H1 (cell line): ENCODE data around the gene TSPAN16. TPM values are rescaled to one million over a fixed set of nuclear protein-coding genes. Genes with fewer than 3 reads are reported as not detected.

Source experiments
- CTCF ChIA-PET: fragments of 300-600 bp; sonication (Branson Sonifier 250); formaldehyde crosslinking; loops from one replicate; lab custom pipeline; 2021; ENCODE audit not compliant: partially characterized antibody; lab: Charles Lee
- POLR2A ChIA-PET: fragments of 300-600 bp; sonication (Branson Sonifier 250); formaldehyde crosslinking; loops from one replicate; lab custom pipeline; 2021; ENCODE audit warnings: inconsistent platforms; ENCODE audit not compliant: partially characterized antibody; lab: Charles Lee
- DNase-seq, 2 experiments: peaks; one replicate each; pipeline versions ENCODE4 v3.0.0 to v3.0.0-alpha.2; 2010 to 2022; ENCODE audit warnings: low spot score in 2 of 2, low read depth in 1 of 2, mixed read lengths in 1 of 2
- FAIRE-seq: peaks from 2 replicates; lab custom pipeline; 2011; peaks lifted over from hg19 to GRCh38; lab: Jason Lieb, UNC
- H2AFZ ChIP-seq: 2 replicates; pipeline ENCODE4 v1.8.1; 2012; ENCODE audit warnings: low read length, inconsistent platforms
- H2AK5ac ChIP-seq: 2 replicates; pipeline ENCODE4 v1.6.1; 2013; ENCODE audit warnings: low read depth, low read length
- H2BK120ac ChIP-seq: replicated peaks from 2 replicates; pipeline ENCODE3; 2013; ENCODE audit warnings: low read depth, low read length, inconsistent platforms
- H2BK12ac ChIP-seq: 2 replicates; pipeline ENCODE4 v1.6.1; 2013; ENCODE audit warnings: low read depth, low read length
- H2BK15ac ChIP-seq: 2 replicates; pipeline ENCODE4 v1.6.1; 2013; ENCODE audit warnings: low read length
- H2BK20ac ChIP-seq: 2 replicates; pipeline ENCODE4 v1.6.1; 2013; ENCODE audit warnings: low read length
- H2BK5ac ChIP-seq: 2 replicates; pipeline ENCODE4 v1.6.1; 2013; ENCODE audit warnings: low read depth, low read length
- H3K14ac ChIP-seq: 2 replicates; pipeline ENCODE4 v1.6.1; 2013; ENCODE audit warnings: inconsistent platforms; ENCODE audit not compliant: insufficient read length
- H3K18ac ChIP-seq: 2 replicates; pipeline ENCODE4 v1.6.1; 2013; ENCODE audit warnings: low read length; ENCODE audit errors: extremely low read depth
- H3K23ac ChIP-seq: 2 replicates; pipeline ENCODE4 v1.6.1; 2013; ENCODE audit warnings: inconsistent platforms; ENCODE audit not compliant: insufficient read length
- H3K23me2 ChIP-seq: 2 replicates; pipeline ENCODE4 v1.6.1; 2013; ENCODE audit warnings: low read depth, low read length
- H3K27ac ChIP-seq: 2 replicates; pipeline ENCODE4 v1.6.1; 2011; ENCODE audit warnings: low read depth, low read length, inconsistent platforms
- H3K27me3 ChIP-seq, 4 experiments: replicated peaks in 1 of 4; 1 replicate in 1 of 4; 2 replicates in 3 of 4; pipeline versions ENCODE4 v1.6.1 to v1.8.1; 2011 to 2013; ENCODE audit warnings: low read length in 3 of 4, mild to moderate bottlenecking in 3 of 4, inconsistent platforms in 2 of 4, mixed read lengths in 2 of 4, moderate library complexity in 1 of 4; ENCODE audit not compliant: control insufficient read depth in 3 of 4, insufficient read depth in 3 of 4; ENCODE audit errors: extremely low read depth in 1 of 4
- H3K36me3 ChIP-seq, 4 experiments: 2 replicates each; pipeline versions ENCODE4 v1.6.1 to v1.8.1; 2011 to 2013; ENCODE audit warnings: mild to moderate bottlenecking in 4 of 4, low read length in 3 of 4, moderate library complexity in 2 of 4, control low read depth in 1 of 4, inconsistent platforms in 1 of 4; ENCODE audit not compliant: insufficient read depth in 4 of 4, control insufficient read depth in 2 of 4
- H3K4ac ChIP-seq: replicated peaks from 2 replicates; pipeline ENCODE3; 2013; ENCODE audit warnings: low read length, low read depth, mixed read lengths, inconsistent platforms; ENCODE audit not compliant: insufficient read length
- H3K4me1 ChIP-seq, 4 experiments: replicated peaks in 1 of 4; 1 replicate in 1 of 4; 2 replicates in 3 of 4; pipeline versions ENCODE4 v1.6.1 to v1.8.1; 2011 to 2013; ENCODE audit warnings: low read length in 3 of 4, inconsistent platforms in 2 of 4, mixed read lengths in 1 of 4; ENCODE audit not compliant: insufficient read depth in 4 of 4, control insufficient read depth in 3 of 4
- H3K4me2 ChIP-seq, 2 experiments: 2 replicates each; pipeline versions ENCODE4 v1.6.1 to v1.8.1; 2011 to 2013; ENCODE audit warnings: low read depth in 2 of 2, low read length in 2 of 2, control low read depth in 1 of 2, inconsistent platforms in 1 of 2, mild to moderate bottlenecking in 1 of 2; ENCODE audit not compliant: insufficient read depth in 1 of 2
- H3K4me3 ChIP-seq, 4 experiments: fragments of 200-600, 300-600 bp in 1 of 4; sonication (generic), shearing (Covaris generic), sonication (Bioruptor Twin) in 1 of 4; 2 replicates each; pipeline versions ENCODE4 v1.5.1 to v1.8.1; 2011 to 2016; ENCODE audit warnings: low read length in 4 of 4, low read depth in 3 of 4, control low read depth in 2 of 4, inconsistent platforms in 2 of 4, mild to moderate bottlenecking in 2 of 4, mixed read lengths in 1 of 4, moderate library complexity in 1 of 4; ENCODE audit not compliant: insufficient read depth in 2 of 4; ENCODE audit errors: extremely low read depth in 1 of 4
- H3K56ac ChIP-seq: replicated peaks from 2 replicates; pipeline ENCODE3; 2013; ENCODE audit warnings: low read depth, mild to moderate bottlenecking, mixed read lengths, low read length, inconsistent platforms; ENCODE audit not compliant: insufficient read length
- H3K79me1 ChIP-seq: 2 replicates; pipeline ENCODE4 v1.6.1; 2013; ENCODE audit warnings: low read depth, low read length, control low read depth
- H3K79me2 ChIP-seq, 2 experiments: 2 replicates each; pipeline versions ENCODE4 v1.6.1 to v1.8.1; 2012 to 2013; ENCODE audit warnings: low read length in 2 of 2, mild to moderate bottlenecking in 2 of 2, inconsistent platforms in 1 of 2; ENCODE audit not compliant: insufficient read depth in 2 of 2, control insufficient read depth in 1 of 2
- H3K9ac ChIP-seq, 4 experiments: replicated peaks in 1 of 4; 1 replicate in 1 of 4; 2 replicates in 3 of 4; pipeline versions ENCODE4 v1.6.1 to v1.8.1; 2011 to 2013; ENCODE audit warnings: low read depth in 3 of 4, low read length in 3 of 4, control low read depth in 2 of 4, mild to moderate bottlenecking in 2 of 4, moderate library complexity in 2 of 4, inconsistent platforms in 1 of 4; ENCODE audit errors: extremely low read depth in 1 of 4
- H3K9me3 ChIP-seq, 2 experiments: 2 replicates each; pipeline versions ENCODE4 v1.6.1 to v1.8.1; 2012 to 2013; ENCODE audit warnings: mild to moderate bottlenecking in 2 of 2, moderate library complexity in 2 of 2, control low read depth in 1 of 2, inconsistent platforms in 1 of 2, low read depth in 1 of 2, low read length in 1 of 2, mixed read lengths in 1 of 2; ENCODE audit not compliant: insufficient read depth in 2 of 2
- H4K20me1 ChIP-seq, 2 experiments: replicated peaks in 1 of 2; 2 replicates each; pipeline versions ENCODE3 to v1.8.1; 2011 to 2013; ENCODE audit warnings: inconsistent platforms in 2 of 2, low read length in 2 of 2, mild to moderate bottlenecking in 1 of 2; ENCODE audit not compliant: insufficient read depth in 2 of 2, control insufficient read depth in 1 of 2
- H4K5ac ChIP-seq: 2 replicates; pipeline ENCODE4 v1.6.1; 2013; ENCODE audit warnings: low read length, low read depth, mixed read lengths, inconsistent platforms; ENCODE audit not compliant: insufficient read length
- H4K8ac ChIP-seq: 2 replicates; pipeline ENCODE4 v1.8.0; 2013; ENCODE audit warnings: mild to moderate bottlenecking, moderate library complexity, low read length, inconsistent platforms; ENCODE audit not compliant: insufficient read depth; ENCODE audit errors: extremely low read depth
- H4K91ac ChIP-seq: replicated peaks from 2 replicates; pipeline ENCODE3; 2013; ENCODE audit warnings: low read length, mixed read lengths, inconsistent platforms; ENCODE audit not compliant: insufficient read length
- ASH2L ChIP-seq: fragments of 200-600, 300-600 bp; sonication (generic); IDR thresholded peaks from one replicate; pipeline ENCODE4 v1.7.1; 2017; ENCODE audit warnings: low read length
- GTF2F1 ChIP-seq: IDR thresholded peaks from 2 replicates; pipeline ENCODE4 v1.6.1; 2012; ENCODE audit warnings: low read depth, low read length, improper control_type of control experiment, borderline replicate concordance
- SIX5 ChIP-seq: IDR thresholded peaks from 2 replicates; pipeline ENCODE4 v1.6.1; 2011; ENCODE audit warnings: mild to moderate bottlenecking, low read depth, low read length
- WGBS, 2 experiments: shearing (Covaris generic) in 1 of 2; methylation state at CpG; one replicate each; pipeline versions ENCODE4 v1.1.6 to v1.1.7; 2013 to 2015; ENCODE audit warnings: low lambda C conversion rate in 2 of 2, mixed read lengths in 2 of 2, inconsistent platforms in 1 of 2, low coverage in 1 of 2, missing lambda C conversion rate in 1 of 2; ENCODE audit not compliant: insufficient replicate concordance in 2 of 2, insufficient coverage in 1 of 2, insufficient read length in 1 of 2; ENCODE audit errors: extremely low coverage in 1 of 2, missing lambda C conversion rate in 1 of 2; 5-methylcytosine and 5-hydroxymethylcytosine counted together
- polyA plus RNA-seq, 7 experiments: library from polyadenylated mRNA; depleted of rRNA in 3 of 7; stranded (reverse) in 5 of 7; unstranded in 2 of 7; fragments of >200 nt in 5 of 7; fragments of 200-250 nt in 2 of 7; gene quantifications; 1 replicate in 5 of 7; 2 replicates in 1 of 7; 4 replicates in 1 of 7; pipeline versions ENCODE4 v1.2.1 to v1.2.3, GENCODE V29; 2011 to 2013; ENCODE audit warnings: missing spikeins in 2 of 7, mixed read lengths in 2 of 7
- total RNA-seq: library from RNA; stranded (reverse); fragmentation: NEBNext Ultra II Directional; extraction: Animal tissue kit (Norgen Biotek cat#: 25700); gene quantifications from 2 replicates; pipeline ENCODE4 v1.2.1, GENCODE V29; 2021

TSPAN16 gene
- total and polyA plus RNA-seq, 2 of the 8 experiments (the other 6 are each of a cell fraction or from before 2014, with no cell fraction given), result not detected

GRCh38 chr19:11290256-11290655 lies 5.7 kb upstream of the TSPAN16 start:
- no peak for FAIRE-seq
- Histone ChIP-seq H3K36me3 (no peaks in the 10 kb centered on the region), H3K56ac (no peak overlapping the region), H3K23ac (no peak overlapping the region), H3K9ac (no peak overlapping the region), H3K14ac (no peak overlapping the region), H2AFZ (no peak overlapping the region), H3K23me2 (no peaks in the 10 kb centered on the region; the same call in 1 of the 2 replicates), H4K20me1 (no peaks in the 10 kb centered on the region), H2BK120ac (no peak overlapping the region), H2BK5ac (no peak overlapping the region), H3K27ac (no peak overlapping the region), H3K79me1 (no peaks in the 10 kb centered on the region), H3K27me3 (no peaks in the 10 kb centered on the region), H4K91ac (no peak overlapping the region), H2AK5ac (no peak overlapping the region), H4K8ac (no peak overlapping the region), H2BK15ac (no peak overlapping the region), H3K4me1 (peaks cover 0 to 3% (median 2%) of the 10 kb centered on the region in 4 experiments; a peak in 4 of 7 replicates), H3K4me3 (no peak overlapping the region), H2BK20ac (no peak overlapping the region), H3K18ac (no peak overlapping the region), H3K79me2 (no peaks in the 10 kb centered on the region), H3K4ac (no peak overlapping the region), H2BK12ac (no peak overlapping the region), H4K5ac (no peak overlapping the region), H3K9me3 (no peaks in the 10 kb centered on the region), H3K4me2 (no peak overlapping the region)
- TF ChIP-seq GTF2F1 (no peak), ASH2L (no peak), SIX5 (no peak)
- ChIA-PET CTCF (interaction anchor here (0.7 to 1.9 kb wide), 8 partner anchors 32 to 514 kb away, joined by 3 to 6 read pairs (median 4); no protein-coding TSS in a partner anchor), POLR2A (interaction anchor here (0.7 kb wide), 1 partner anchor 261 kb away, joined by 4 read pairs; no protein-coding TSS in a partner anchor)
- DNase-seq, result no peak
- 81% methylated on average over 4 of the region's 4 CpGs; no CpG with 5 or more reads in 1 of the 2 experiments for whole genome bisulfite sequencing, 2 experiments
